Endothelial cell of umbilical vein (primary cell): ENCODE data around the gene GARIN5B. TPM values are rescaled to one million over a fixed set of nuclear protein-coding genes. Genes with fewer than 3 reads are reported as not detected.

Experiments
- BruUV-seq: library from RNA; stranded (reverse); fragments of 400-500 nt; replicated peaks from 2 replicates; lab custom pipeline; 2021; lab: Mats Ljungman, UMichigan
- CTCF ChIA-PET: fragments of 300-600, 350-600 bp; sonication (Branson Sonifier 250); formaldehyde crosslinking; loops from one replicate; lab custom pipeline; 2021; ENCODE audit warnings: antibody characterized with exemption, inconsistent platforms; lab: Charles Lee
- POLR2A ChIA-PET: fragments of 300-600, 350-600 bp; sonication (Branson Sonifier 250); formaldehyde crosslinking; loops from one replicate; lab custom pipeline; 2021; ENCODE audit warnings: antibody characterized with exemption, inconsistent platforms; lab: Charles Lee
- DNase-seq: peaks from one replicate; pipeline ENCODE4 v3.0.0-alpha.2; 2011; ENCODE audit warnings: low read depth, low spot score
- FAIRE-seq: peaks from 2 replicates; lab custom pipeline; 2011; peaks lifted over from hg19 to GRCh38; lab: Jason Lieb, UNC
- H2AFZ ChIP-seq: 2 replicates; pipeline ENCODE4 v1.6.0; 2012; ENCODE audit warnings: low read depth, low read length, control low read depth, inconsistent platforms
- H3K27ac ChIP-seq: 2 replicates; pipeline ENCODE4 v1.5.1; 2011; ENCODE audit warnings: low read depth, mild to moderate bottlenecking, control low read depth, low read length, moderate library complexity; ENCODE audit not compliant: insufficient read depth
- H3K27me3 ChIP-seq, 2 experiments: 2 replicates each; pipeline versions ENCODE4 v1.6.0 to v1.6.1; 2011; ENCODE audit warnings: low read length in 2 of 2, mixed read lengths in 1 of 2; ENCODE audit not compliant: control insufficient read depth in 2 of 2, insufficient read depth in 2 of 2
- H3K36me3 ChIP-seq, 2 experiments: 2 replicates in 1 of 2; 3 replicates in 1 of 2; pipeline ENCODE4 v1.5.1; 2011; ENCODE audit warnings: low read length in 2 of 2, mild to moderate bottlenecking in 1 of 2, moderate library complexity in 1 of 2; ENCODE audit not compliant: control insufficient read depth in 2 of 2, insufficient read depth in 2 of 2; ENCODE audit errors: extremely low read depth in 1 of 2
- H3K4me1 ChIP-seq: 3 replicates; pipeline ENCODE4 v1.5.1; 2011; ENCODE audit warnings: mild to moderate bottlenecking, low read length; ENCODE audit not compliant: control insufficient read depth, insufficient read depth; ENCODE audit errors: extremely low read depth
- H3K4me2 ChIP-seq: 2 replicates; pipeline ENCODE4 v1.6.1; 2011; ENCODE audit warnings: low read length, control low read depth, mixed read lengths; ENCODE audit not compliant: insufficient read depth
- H3K4me3 ChIP-seq, 3 experiments: fragments of 200-600 bp in 1 of 3; sonication (generic), shearing (Covaris generic) in 1 of 3; replicated peaks in 1 of 3; 2 replicates each; pipeline ENCODE4 v1.5.1; 2011 to 2016; ENCODE audit warnings: control low read depth in 3 of 3, low read length in 3 of 3, mild to moderate bottlenecking in 2 of 3, inconsistent platforms in 1 of 3, low read depth in 1 of 3, moderate library complexity in 1 of 3; ENCODE audit not compliant: insufficient read depth in 1 of 3
- H3K79me2 ChIP-seq: 2 replicates; pipeline ENCODE4 v1.6.0; 2012; ENCODE audit warnings: low read length, inconsistent platforms; ENCODE audit not compliant: control insufficient read depth, insufficient read depth
- H3K9ac ChIP-seq: replicated peaks from 2 replicates; pipeline ENCODE3; 2011; ENCODE audit warnings: low read length, control low read depth; ENCODE audit not compliant: insufficient read depth; ENCODE audit errors: extremely low read depth
- H3K9me1 ChIP-seq: replicated peaks from 3 replicates; pipeline ENCODE4 v1.6.0; 2011; ENCODE audit warnings: mild to moderate bottlenecking, low read length; ENCODE audit not compliant: control insufficient read depth, insufficient read depth; ENCODE audit errors: extremely low read depth
- H3K9me3 ChIP-seq: replicated peaks from 2 replicates; pipeline ENCODE4 v1.5.1; 2012; ENCODE audit warnings: low read length, inconsistent platforms; ENCODE audit not compliant: control insufficient read depth, insufficient read depth
- H4K20me1 ChIP-seq: replicated peaks from 2 replicates; pipeline ENCODE3; 2011; ENCODE audit warnings: mild to moderate bottlenecking, low read length; ENCODE audit not compliant: control insufficient read depth, insufficient read depth; ENCODE audit errors: extremely low read depth
- EZH2 ChIP-seq: IDR thresholded peaks from 2 replicates; pipeline ENCODE4 v1.6.1; 2012; ENCODE audit warnings: borderline replicate concordance, low read depth, mild to moderate bottlenecking, moderate library complexity, low read length, inconsistent platforms; ENCODE audit not compliant: severe bottlenecking
- FOS ChIP-seq: IDR thresholded peaks from 2 replicates; pipeline ENCODE4 v1.6.1; 2011; ENCODE audit warnings: mild to moderate bottlenecking, low read length, moderate library complexity, borderline replicate concordance; ENCODE audit not compliant: insufficient read depth
- GATA2 ChIP-seq: IDR thresholded peaks from 2 replicates; pipeline ENCODE4 v1.7.0; 2011; ENCODE audit warnings: low read depth, mild to moderate bottlenecking, moderate library complexity, mixed read lengths, low read length; ENCODE audit not compliant: insufficient read length, insufficient read depth
- JUN ChIP-seq: IDR thresholded peaks from 2 replicates; pipeline ENCODE4 v1.6.1; 2011; ENCODE audit warnings: borderline replicate concordance, low read depth; ENCODE audit not compliant: insufficient read length, insufficient read depth
- MYC ChIP-seq: IDR thresholded peaks from one replicate; pipeline ENCODE4 v1.6.1; 2011; ENCODE audit warnings: mild to moderate bottlenecking, low read depth, low read length
- POLR2AphosphoS5 ChIP-seq: IDR thresholded peaks from 2 replicates; pipeline ENCODE4 v1.6.1; 2012; ENCODE audit warnings: low read depth, mild to moderate bottlenecking, control low read depth, low read length, moderate library complexity; ENCODE audit not compliant: insufficient read depth
- dilution Hi-C: fragments of 300-500 bp; cut with MboI; formaldehyde crosslinking; loops from one replicate; pipeline ENCODE4 v1.15.0; 2019; ENCODE audit warnings: low sequenced_read_pairs; ENCODE audit not compliant: extremely low pct_ligation_motif_present
- intact Hi-C: fragments of 100-400 bp; cut with micrococcal nuclease; formaldehyde crosslinking; loops from one replicate; pipeline ENCODE4 v1.10.0; 2022
- polyA plus RNA-seq, 4 experiments: library from polyadenylated mRNA; depleted of rRNA in 3 of 4; stranded (reverse) in 3 of 4; unstranded in 1 of 4; fragments of >200 nt; gene quantifications; 2 replicates each; pipeline versions ENCODE4 v1.2.1 to v1.2.3, GENCODE V29; 2011 to 2012; ENCODE audit warnings: missing spikeins in 1 of 4
- total RNA-seq: library from RNA; stranded (reverse); gene quantifications from 2 replicates; pipeline ENCODE4 v1.2.3, GENCODE V29; 2021

The GARIN5B gene
- total and polyA plus RNA-seq, 2 donors (not counting 3 experiments of a cell fraction or from before 2014, with no cell fraction given), result not detected

- Histone ChIP-seq H3K9me1 (no peaks in the 10 kb centered on the region), H3K36me3 (peaks cover 12 to 30% of the 10 kb centered on the region in 2 experiments), H3K4me2 (no peak overlapping the region), H3K4me1 (peaks cover 17% of the 10 kb centered on the region), H3K4me3 (no peak overlapping the region), H3K9ac (no peak overlapping the region), H3K27ac (no peak overlapping the region), H3K79me2 (peaks cover 29% of the 10 kb centered on the region), H3K9me3 (no peaks in the 10 kb centered on the region), H2AFZ (no peak overlapping the region), H3K27me3 (no peaks in the 10 kb centered on the region), H4K20me1 (peaks cover 1% of the 10 kb centered on the region)
- no TSS peak for BruUV-seq
- intact Hi-C loops, result no loop called here
- DNase-seq (no peak), FAIRE-seq (no peak)
- TF ChIP-seq EZH2 (no peak), JUN (no peak), MYC (no peak), POLR2AphosphoS5 (no peak), GATA2 (no peak), FOS (no peak)
- POLR2A ChIA-PET, result interaction anchor here (1.0 kb wide), 1 partner anchor 16 kb away, joined by 4 read pairs; the partner anchor contains the start of gene UBE2S
- dilution Hi-C loops, result no loop called here
- CTCF ChIA-PET, result interaction anchor here (0.5 kb wide), 1 partner anchor 54 kb away, joined by 3 read pairs; no protein-coding TSS in a partner anchor
Observed at GRCh38 chr19:55391702-55392615, 28.9 kb upstream of the GARIN5B start.
